Activated CD4-positive, alpha-beta T cell treated with anti-CD3 and anti-CD28 coated beads, Interleukin-2, amount 50 U/mL, for 48 hours (primary cell): Measurements from ENCODE around the gene CNNM4.

Experiments used
- DNase-seq, 2 experiments: peaks; one replicate each; pipeline ENCODE4 v3.0.0-alpha.2; 2020

The CNNM4 gene

GRCh38 chr2:96815326-96816126 lies 54.8 kb downstream of the CNNM4 start:
- peak; percentile 30 to 55 for DNase-seq

- DNase-seq, result peak; percentile 97
Measured at GRCh38 chr2:96816127-96816835, 55.6 kb downstream of the CNNM4 start, which contains the start of gene CNNM3. TSS of gene CNNM3 (plus strand) at chr2:96816268. CDS start at chr2:96816278, 10 bp downstream.

- DNase-seq, result no peak
Measured at GRCh38 chr2:96816836-96817702, 56.4 kb downstream of the CNNM4 start.

GRCh38 chr2:96817882-96818281 lies 57.2 kb downstream of the CNNM4 start:
- DNase-seq, result no peak

GRCh38 chr2:96819128-96819875 lies 58.6 kb downstream of the CNNM4 start:
- DNase-seq, result no peak

- DNase-seq, result no peak
Measured at GRCh38 chr2:96819876-96820511, 59.3 kb downstream of the CNNM4 start.

- DNase-seq, result no peak
Measured at GRCh38 chr2:96821113-96821675, 60.5 kb downstream of the CNNM4 start.

GRCh38 chr2:96822786-96823185 lies 62.1 kb downstream of the CNNM4 start:
- DNase-seq, result no peak

GRCh38 chr2:96823198-96823597 lies 62.5 kb downstream of the CNNM4 start:
- DNase-seq, result no peak

GRCh38 chr2:96824079-96824870 lies 63.6 kb downstream of the CNNM4 start:
- DNase-seq, result no peak

GRCh38 chr2:96825057-96825456 lies 64.4 kb downstream of the CNNM4 start:
- no peak for DNase-seq

- DNase-seq, result no peak
Measured at GRCh38 chr2:96826546-96827278, 66.0 kb downstream of the CNNM4 start.

GRCh38 chr2:96828436-96828835 lies 67.7 kb downstream of the CNNM4 start:
- DNase-seq, result no peak

GRCh38 chr2:96828874-96829273 lies 68.2 kb downstream of the CNNM4 start:
- no peak for DNase-seq

- no peak for DNase-seq
Measured at GRCh38 chr2:96830044-96830562, 69.4 kb downstream of the CNNM4 start.

GRCh38 chr2:96831679-96832078 lies 71.0 kb downstream of the CNNM4 start:
- no peak for DNase-seq

GRCh38 chr2:96832408-96832753 lies 71.7 kb downstream of the CNNM4 start:
- DNase-seq, result no peak

- no peak for DNase-seq
Measured at GRCh38 chr2:96832754-96833507, 72.2 kb downstream of the CNNM4 start.

- no peak for DNase-seq
Measured at GRCh38 chr2:96835830-96836229, 75.1 kb downstream of the CNNM4 start.
